Stimulated activated CD4-positive, alpha-beta T cell treated with anti-CD3 and anti-CD28 coated beads, Interleukin-1b, Interleukin-23, amount 100 ng/mL, for 4 hours (primary cell): ENCODE results near the gene FDXACB1.
A peak's percentile ranks its signal among the peaks of the same experiment; 100 is the strongest.

Source experiments
- DNase-seq, 2 donors: peaks; one replicate each; pipeline ENCODE4 v3.0.0-alpha.2; 2020; ENCODE audit warnings: low read depth in 2 of 2

The FDXACB1 gene

GRCh38 chr11:111841370-111842053 is 37.5 kb downstream of the FDXACB1 start:
- peak; percentile 84 for DNase-seq

GRCh38 chr11:111840143-111840542 is 38.8 kb downstream of the FDXACB1 start:
- no peak for DNase-seq

- no peak for DNase-seq
Observed at GRCh38 chr11:111838054-111838453, 40.9 kb downstream of the FDXACB1 start.

GRCh38 chr11:111837366-111837891 is 41.5 kb downstream of the FDXACB1 start:
- DNase-seq, result no peak

DNA sequence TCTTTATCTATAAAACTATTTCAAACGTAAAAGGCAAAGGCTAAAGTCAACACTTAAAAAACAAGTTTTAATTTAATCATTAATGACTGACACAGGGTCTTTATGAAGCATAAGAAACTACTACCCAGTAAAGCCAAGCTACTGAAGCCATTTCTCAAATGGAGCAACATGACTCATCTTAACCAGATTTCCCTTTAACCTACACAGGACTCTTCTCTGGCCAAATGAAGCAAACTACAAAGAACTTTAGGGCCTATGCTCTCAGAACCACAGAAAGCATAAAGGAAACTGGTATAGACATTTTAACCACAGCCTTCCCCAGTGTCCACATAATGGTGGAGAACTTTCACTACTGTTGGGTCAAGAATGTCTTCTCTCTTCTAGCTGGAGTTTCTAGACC is 42.2 kb downstream of the FDXACB1 start:
- DNase-seq, result no peak

- DNase-seq, result no peak
Observed at GRCh38 chr11:111836162-111836561, 42.8 kb downstream of the FDXACB1 start.

DNA sequence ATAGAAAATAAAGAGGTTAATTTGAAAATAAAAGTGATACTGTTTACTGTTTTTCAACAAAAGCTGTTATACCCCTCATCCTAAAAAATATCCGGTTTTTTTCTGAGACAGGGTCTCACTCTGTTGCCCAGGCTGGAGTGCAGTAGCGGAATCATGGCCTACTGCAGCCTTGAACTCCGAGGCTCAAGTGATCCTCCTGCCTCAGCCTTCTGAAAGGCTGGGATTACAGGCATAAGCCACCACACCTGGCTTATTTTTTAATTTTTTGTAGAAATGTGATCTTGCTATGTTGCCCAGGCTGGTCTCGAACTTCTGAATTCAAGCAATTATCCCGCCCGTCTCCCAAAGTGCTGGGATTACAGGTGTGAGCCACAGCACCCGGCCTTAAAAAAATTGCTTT is 43.3 kb downstream of the FDXACB1 start:
- no peak for DNase-seq

DNA sequence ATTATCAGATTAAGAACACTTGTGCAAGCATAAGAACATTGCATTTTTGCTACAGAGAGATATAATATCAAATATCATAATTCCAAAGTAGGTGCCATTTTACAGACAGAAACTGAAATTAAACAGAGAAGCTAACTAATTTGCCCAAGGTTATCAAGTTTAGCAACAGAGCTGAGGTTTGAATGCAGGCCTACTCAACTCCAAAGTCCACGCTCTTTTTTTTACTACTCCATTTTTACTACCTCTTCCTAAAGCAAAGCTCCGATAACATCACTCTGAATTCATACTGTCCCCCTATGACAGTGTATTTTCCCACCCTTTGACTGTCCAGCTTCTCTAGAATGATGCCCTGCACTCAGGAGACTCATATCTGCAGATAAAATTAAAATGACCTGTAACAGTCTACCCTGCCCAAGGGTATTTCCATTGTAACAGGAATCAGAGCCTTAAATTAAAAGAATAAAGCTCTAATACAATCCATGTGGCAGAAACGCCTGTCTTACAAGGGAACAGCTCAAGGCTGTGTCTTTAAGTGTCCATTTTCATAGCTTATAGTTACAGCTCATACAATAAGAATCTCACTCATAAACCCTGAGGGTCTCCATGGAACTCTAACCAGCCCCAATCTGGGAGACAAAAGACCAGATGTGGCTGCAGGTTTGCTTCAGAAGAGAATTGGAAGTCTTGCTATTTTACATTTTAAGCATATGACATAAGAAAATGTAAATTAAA is 44.4 kb downstream of the FDXACB1 start:
- DNase-seq, result no peak

DNA sequence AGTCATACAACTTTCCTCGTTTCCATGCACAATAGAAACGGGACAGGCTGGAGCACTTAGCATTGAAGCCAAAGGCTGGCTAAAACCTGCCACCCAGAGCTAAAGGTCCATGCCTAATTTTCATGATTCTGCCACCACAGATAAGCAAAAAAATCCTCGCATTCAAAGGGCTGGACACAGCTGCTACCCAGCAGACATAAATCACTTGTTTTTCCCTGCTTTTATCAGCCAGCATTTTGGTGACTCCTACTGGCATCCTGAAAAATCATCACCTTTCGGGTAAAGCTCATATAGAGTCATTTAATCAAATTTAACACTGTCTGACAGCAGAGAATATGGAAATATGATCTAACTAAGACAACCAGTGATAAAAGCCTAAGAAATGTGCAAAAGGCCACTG is 45.4 kb downstream of the FDXACB1 start:
- DNase-seq, result no peak

DNA sequence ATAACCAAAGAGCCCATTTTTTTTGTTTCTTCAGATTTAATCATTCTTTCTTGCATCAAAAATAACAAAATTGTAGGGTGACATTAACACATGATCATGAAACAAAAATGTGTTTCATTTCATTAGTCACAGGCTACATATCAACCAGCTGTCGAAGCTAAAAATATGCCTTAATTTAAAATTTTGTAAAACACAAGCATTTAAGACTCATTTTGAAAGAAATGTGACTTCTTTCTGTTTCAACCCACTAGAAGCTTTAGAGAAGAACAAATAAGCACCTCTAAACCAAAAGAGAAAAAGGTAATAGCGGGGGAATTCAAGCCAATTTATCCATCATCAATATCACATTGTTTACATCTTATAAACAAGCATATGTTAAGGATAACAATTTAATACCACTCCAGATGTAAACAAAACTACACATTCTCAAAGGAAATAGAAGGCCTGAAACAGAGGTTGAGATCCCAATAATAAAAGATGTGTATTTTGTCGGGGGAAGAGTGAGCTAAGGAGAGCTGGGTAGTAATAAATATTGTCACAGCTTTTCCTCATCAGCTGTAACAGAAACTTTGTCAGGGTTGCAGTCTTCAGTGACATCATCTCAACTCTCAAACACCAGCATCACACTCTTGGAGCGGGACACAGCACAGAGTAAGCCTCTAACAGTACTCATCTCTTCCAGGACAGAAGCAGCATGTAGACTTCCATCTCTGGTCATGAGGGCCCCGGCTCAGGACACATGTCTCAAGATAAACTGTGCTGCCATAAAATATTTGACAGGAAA is 49.6 kb downstream of the FDXACB1 start:
- DNase-seq, result no peak

DNA sequence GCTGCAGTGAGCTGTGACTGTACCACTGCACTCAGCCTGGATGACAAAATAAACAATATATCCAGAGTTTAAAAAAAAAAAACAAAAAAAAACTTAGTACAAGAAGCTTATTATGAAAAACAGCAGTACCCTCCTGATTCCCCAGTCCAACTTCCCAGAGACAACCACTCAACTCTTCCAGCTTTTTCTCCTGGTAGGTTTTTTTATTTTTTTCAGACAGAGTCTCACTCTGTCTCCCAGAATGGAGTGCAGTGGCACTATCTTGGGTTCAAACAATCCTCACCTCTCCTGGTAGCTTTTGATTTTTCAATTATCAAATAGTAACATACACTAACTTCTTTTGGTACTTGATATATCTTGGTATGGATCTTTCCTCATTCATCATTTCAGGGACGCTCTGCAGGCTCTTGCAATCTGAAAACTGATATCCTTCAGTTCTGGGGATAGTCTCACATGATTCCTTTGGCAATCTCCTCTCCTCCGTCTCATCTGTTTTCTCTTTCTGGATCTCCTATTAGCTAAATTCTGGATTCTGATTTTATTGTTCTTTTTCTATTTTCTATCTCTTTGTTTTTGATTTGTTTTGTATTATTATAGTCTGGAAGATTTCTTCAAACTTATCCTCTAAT is 52.5 kb downstream of the FDXACB1 start:
- no peak for DNase-seq
